Neuronal stem cell (in vitro differentiated cells): ENCODE measurements around the gene ING1.

Experiments
- DNase-seq: peaks from one replicate; pipeline ENCODE4 v3.0.0-alpha.2; 2013; ENCODE audit warnings: low spot score
- H2AFZ ChIP-seq: one replicate; pipeline ENCODE4 v1.6.1; 2013; ENCODE audit warnings: mild to moderate bottlenecking, low read length, inconsistent platforms
- H2AK5ac ChIP-seq: 2 replicates; pipeline ENCODE4 v1.6.1; 2013; ENCODE audit warnings: low read depth, mild to moderate bottlenecking, inconsistent platforms, low read length, moderate library complexity, mixed read lengths
- H2BK120ac ChIP-seq: 2 replicates; pipeline ENCODE4 v1.6.1; 2013; ENCODE audit warnings: low read depth, mild to moderate bottlenecking, inconsistent platforms, low read length, moderate library complexity, mixed read lengths
- H2BK12ac ChIP-seq: one replicate; pipeline ENCODE4 v1.6.1; 2013; ENCODE audit warnings: low read length, inconsistent platforms
- H2BK15ac ChIP-seq: 2 replicates; pipeline ENCODE4 v1.6.1; 2013; ENCODE audit warnings: mild to moderate bottlenecking, low read length, inconsistent platforms, mixed read lengths
- H2BK5ac ChIP-seq: one replicate; pipeline ENCODE4 v1.6.1; 2013; ENCODE audit warnings: inconsistent platforms, mild to moderate bottlenecking, low read length, moderate library complexity
- H3K14ac ChIP-seq: one replicate; pipeline ENCODE4 v1.6.1; 2013; ENCODE audit warnings: low read length, inconsistent platforms
- H3K18ac ChIP-seq: 2 replicates; pipeline ENCODE4 v1.6.1; 2013; ENCODE audit warnings: low read length, inconsistent platforms
- H3K23ac ChIP-seq: 2 replicates; pipeline ENCODE4 v1.6.1; 2013; ENCODE audit warnings: low read depth, mild to moderate bottlenecking, mixed read lengths, low read length, inconsistent platforms; ENCODE audit not compliant: poor library complexity
- H3K27ac ChIP-seq: replicated peaks from 3 replicates; pipeline ENCODE4 v1.5.1; 2013; ENCODE audit warnings: low read length, inconsistent platforms
- H3K27me3 ChIP-seq, 3 experiments: 2 replicates each; pipeline ENCODE4 v1.6.1; 2013; ENCODE audit warnings: low read length in 3 of 3, mild to moderate bottlenecking in 2 of 3, inconsistent platforms in 1 of 3, low read depth in 1 of 3, mixed read lengths in 1 of 3, moderate library complexity in 1 of 3; ENCODE audit not compliant: control insufficient read depth in 3 of 3, insufficient read depth in 3 of 3
- H3K36me3 ChIP-seq, 2 donors: replicated peaks in 1 of 2; 2 replicates each; pipeline ENCODE4 v1.6.1; 2013; ENCODE audit warnings: low read length in 2 of 2; ENCODE audit not compliant: control insufficient read depth in 2 of 2, insufficient read depth in 2 of 2
- H3K4ac ChIP-seq: 2 replicates; pipeline ENCODE4 v1.6.1; 2013; ENCODE audit warnings: inconsistent platforms, mild to moderate bottlenecking, low read length, moderate library complexity
- H3K4me1 ChIP-seq, 2 donors: 1 replicate in 1 of 2; 2 replicates in 1 of 2; pipeline ENCODE4 v1.6.1; 2013; ENCODE audit warnings: low read length in 2 of 2, low read depth in 1 of 2; ENCODE audit not compliant: control insufficient read depth in 2 of 2, insufficient read depth in 1 of 2
- H3K4me2 ChIP-seq: one replicate; pipeline ENCODE4 v1.6.1; 2013; ENCODE audit warnings: mild to moderate bottlenecking, low read length, inconsistent platforms; ENCODE audit not compliant: insufficient read depth, poor library complexity, severe bottlenecking
- H3K4me3 ChIP-seq, 2 donors: 2 replicates each; pipeline ENCODE4 v1.5.1; 2013; ENCODE audit warnings: low read length in 2 of 2, mild to moderate bottlenecking in 2 of 2, inconsistent platforms in 1 of 2, moderate library complexity in 1 of 2
- H3K79me1 ChIP-seq: one replicate; pipeline ENCODE4 v1.6.1; 2013; ENCODE audit warnings: low read depth, mild to moderate bottlenecking, inconsistent platforms, low read length, moderate library complexity
- H3K9ac ChIP-seq: one replicate; pipeline ENCODE4 v1.6.1; 2013; ENCODE audit warnings: mild to moderate bottlenecking, low read depth, low read length, inconsistent platforms; ENCODE audit not compliant: poor library complexity
- H3K9me3 ChIP-seq, 2 donors: replicated peaks in 1 of 2; 2 replicates each; pipeline versions ENCODE3 to v1.6.1; 2013; ENCODE audit warnings: low read length in 2 of 2, mild to moderate bottlenecking in 2 of 2, inconsistent platforms in 1 of 2, low read depth in 1 of 2, mixed read lengths in 1 of 2, moderate library complexity in 1 of 2; ENCODE audit not compliant: control insufficient read depth in 2 of 2, insufficient read depth in 1 of 2
- H4K8ac ChIP-seq: one replicate; pipeline ENCODE4 v1.6.1; 2013; ENCODE audit warnings: low read depth, mild to moderate bottlenecking, inconsistent platforms, low read length, moderate library complexity
- H4K91ac ChIP-seq: one replicate; pipeline ENCODE4 v1.6.1; 2013; ENCODE audit warnings: low read length, low read depth, mild to moderate bottlenecking, inconsistent platforms; ENCODE audit not compliant: poor library complexity
- WGBS, 2 donors: extraction: QIAGEN DNeasy Blood & Tissue Kit; methylation state at CpG; one replicate each; pipeline ENCODE4 v1.1.7; 2013; ENCODE audit warnings: missing lambda C conversion rate in 2 of 2, mixed read lengths in 1 of 2; ENCODE audit not compliant: insufficient read length in 2 of 2, insufficient replicate concordance in 1 of 2; ENCODE audit errors: extremely low coverage in 2 of 2; 5-methylcytosine and 5-hydroxymethylcytosine counted together

ING1 gene

DNA sequence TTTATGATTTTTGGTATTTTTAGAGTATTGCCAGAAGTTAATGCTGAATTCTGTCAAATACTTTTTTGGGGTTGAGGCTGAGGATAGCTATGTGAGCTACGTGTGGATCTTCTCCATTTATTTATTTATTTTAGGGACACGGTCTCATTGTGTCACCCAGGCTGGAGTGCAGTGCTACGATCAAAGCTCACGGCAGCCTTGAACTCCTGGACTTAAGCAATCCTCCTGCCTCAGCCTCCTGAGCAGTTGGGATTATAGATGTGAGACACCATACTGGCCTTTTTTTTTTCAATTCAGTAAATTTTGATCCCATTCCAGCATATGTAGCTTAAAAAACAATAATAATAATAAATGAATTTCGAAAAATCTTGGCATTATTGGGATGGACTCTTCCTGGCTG is 21.1 kb downstream of the ING1 start:
- no peak overlapping the region for H2BK15ac ChIP-seq
- no peak overlapping the region for H3K18ac ChIP-seq
- H3K9ac ChIP-seq: no peak overlapping the region
- no peak overlapping the region for H3K4ac ChIP-seq
- H3K36me3 ChIP-seq: no peaks in the 10 kb centered on the region
- no peak overlapping the region for H3K23ac ChIP-seq
- H2BK5ac ChIP-seq: no peak overlapping the region
- peaks cover 3% of the 10 kb centered on the region for H3K79me1 ChIP-seq
- no peaks in the 10 kb centered on the region for H3K4me1 ChIP-seq
- H4K8ac ChIP-seq: no peak overlapping the region
- no peak overlapping the region for H2AK5ac ChIP-seq
- no peak overlapping the region for H3K4me2 ChIP-seq
- no peak overlapping the region for H2AFZ ChIP-seq
- WGBS, 2 donors: no CpG with 5 or more reads among the region's 5 CpGs
- no peak overlapping the region for H4K91ac ChIP-seq
- H3K27ac ChIP-seq: no peak overlapping the region
- no peak overlapping the region for H3K14ac ChIP-seq
- H2BK120ac ChIP-seq: no peak overlapping the region
- H2BK12ac ChIP-seq: no peak overlapping the region
- no peak for DNase-seq
- no peaks in the 10 kb centered on the region for H3K27me3 ChIP-seq
- no peak overlapping the region for H3K4me3 ChIP-seq
- H3K9me3 ChIP-seq: peaks cover 0 to 3% of the 10 kb centered on the region in 2 donors

DNA sequence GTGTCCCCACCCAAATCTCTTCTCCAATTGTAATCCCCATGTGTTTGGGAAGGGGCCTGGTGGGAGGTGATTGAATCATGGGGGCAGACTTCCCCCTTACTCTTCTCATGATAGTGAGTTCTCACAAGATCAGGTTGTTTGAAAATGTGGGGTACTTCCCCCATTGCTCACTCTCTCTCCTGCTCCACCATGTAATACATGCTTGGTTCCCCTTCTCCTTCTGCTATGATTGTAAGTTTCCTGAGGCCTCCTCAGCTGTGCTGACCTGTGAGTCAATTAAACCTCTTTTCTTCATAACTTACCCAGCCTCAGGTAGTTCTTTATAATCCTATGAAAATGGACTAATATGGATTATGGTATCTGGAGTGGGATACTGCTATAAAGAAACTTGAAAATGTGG is 24.1 kb downstream of the ING1 start:
- H2AK5ac ChIP-seq: no peak overlapping the region
- H2BK5ac ChIP-seq: no peak overlapping the region
- no peaks in the 10 kb centered on the region for H3K27me3 ChIP-seq
- no peak overlapping the region for H4K8ac ChIP-seq
- no peaks in the 10 kb centered on the region for H3K79me1 ChIP-seq
- no peak overlapping the region for H3K4me2 ChIP-seq
- no peak overlapping the region for H4K91ac ChIP-seq
- no peak overlapping the region for H2BK12ac ChIP-seq
- H3K23ac ChIP-seq: no peak overlapping the region
- H3K4me1 ChIP-seq: no peaks in the 10 kb centered on the region
- H3K27ac ChIP-seq: no peak overlapping the region
- peaks cover 0 to 3% of the 10 kb centered on the region in 2 donors for H3K9me3 ChIP-seq
- H3K14ac ChIP-seq: no peak overlapping the region
- no peak overlapping the region for H2BK120ac ChIP-seq
- H2AFZ ChIP-seq: no peak overlapping the region
- H3K4ac ChIP-seq: no peak overlapping the region
- no peak overlapping the region for H2BK15ac ChIP-seq
- no peak overlapping the region for H3K4me3 ChIP-seq
- no peaks in the 10 kb centered on the region for H3K36me3 ChIP-seq
- DNase-seq: no peak
- H3K18ac ChIP-seq: no peak overlapping the region
- H3K9ac ChIP-seq: no peak overlapping the region

GRCh38 chr13:110743687-110744086 is 30.2 kb downstream of the ING1 start:
- no peaks in the 10 kb centered on the region for H3K36me3 ChIP-seq
- no peak overlapping the region for H3K27ac ChIP-seq
- H3K9me3 ChIP-seq: peaks cover 1 to 7% of the 10 kb centered on the region in 2 donors
- no peak overlapping the region for H3K9ac ChIP-seq
- H2AFZ ChIP-seq: no peak overlapping the region
- no CpG with 5 or more reads among the region's 1 CpG for WGBS, 2 donors
- no peak overlapping the region for H2AK5ac ChIP-seq
- no peak overlapping the region for H3K14ac ChIP-seq
- no peak overlapping the region for H2BK120ac ChIP-seq
- H3K23ac ChIP-seq: no peak overlapping the region
- no peak for DNase-seq
- H3K4me1 ChIP-seq: no peaks in the 10 kb centered on the region
- no peak overlapping the region for H3K18ac ChIP-seq
- no peak overlapping the region for H3K4me2 ChIP-seq
- no peaks in the 10 kb centered on the region for H3K27me3 ChIP-seq
- H3K4me3 ChIP-seq: no peak overlapping the region
- H4K8ac ChIP-seq: no peak overlapping the region
- H3K4ac ChIP-seq: no peak overlapping the region
- no peaks in the 10 kb centered on the region for H3K79me1 ChIP-seq
- no peak overlapping the region for H2BK12ac ChIP-seq
- no peak overlapping the region for H4K91ac ChIP-seq
- H2BK5ac ChIP-seq: no peak overlapping the region
- H2BK15ac ChIP-seq: no peak overlapping the region

- H3K79me1 ChIP-seq: no peaks in the 10 kb centered on the region
- no peaks in the 10 kb centered on the region for H3K27me3 ChIP-seq
- no peak overlapping the region for H3K4me2 ChIP-seq
- no peak overlapping the region for H2AFZ ChIP-seq
- H3K4me1 ChIP-seq: no peaks in the 10 kb centered on the region
- no peak overlapping the region for H3K27ac ChIP-seq
- DNase-seq: no peak
- H4K8ac ChIP-seq: no peak overlapping the region
- H2BK120ac ChIP-seq: no peak overlapping the region
- H2BK12ac ChIP-seq: no peak overlapping the region
- H4K91ac ChIP-seq: no peak overlapping the region
- H3K14ac ChIP-seq: no peak overlapping the region
- no peak overlapping the region for H3K23ac ChIP-seq
- H3K9ac ChIP-seq: no peak overlapping the region
- no peak overlapping the region for H3K4me3 ChIP-seq
- H2BK15ac ChIP-seq: no peak overlapping the region
- H2AK5ac ChIP-seq: no peak overlapping the region
- no peak overlapping the region for H3K18ac ChIP-seq
- no CpG with 5 or more reads among the region's 1 CpG for WGBS, 2 donors
- H3K4ac ChIP-seq: no peak overlapping the region
- no peaks in the 10 kb centered on the region for H3K36me3 ChIP-seq
- no peak overlapping the region for H2BK5ac ChIP-seq
- H3K9me3 ChIP-seq: peaks cover 1 to 13% of the 10 kb centered on the region in 2 donors
Measured at GRCh38 chr13:110746438-110746837, 32.9 kb downstream of the ING1 start.
